Measurements from ENCODE around the gene MINK1. TPM values are rescaled to one million over a fixed set of nuclear protein-coding genes. Genes with fewer than 3 reads are reported as not detected.
"Not testable (repeated sequence)": the region's sequence is repeated elsewhere in the genome, so short reads cannot be mapped to it uniquely, and the experiment has no call there.

Gene MINK1
- total RNA-seq, 1 experiment from 2014 or later = 31.4 TPM

GRCh38 chr17:4846635-4847390 lies 13.7 kb downstream of the MINK1 start:
- DNase-seq (ENCODE audit: low spot score) = no peak

- no peak for DNase-seq (ENCODE audit: low spot score)
Observed at GRCh38 chr17:4849011-4849536, 15.9 kb downstream of the MINK1 start.

- DNase-seq (ENCODE audit: low spot score) = peak; percentile 20
Observed at GRCh38 chr17:4850246-4850645, 17.1 kb downstream of the MINK1 start.

GRCh38 chr17:4851084-4851483 lies 17.9 kb downstream of the MINK1 start:
- no peak for DNase-seq (ENCODE audit: low spot score)

GRCh38 chr17:4852567-4853207 lies 19.5 kb downstream of the MINK1 start:
- DNase-seq (ENCODE audit: low spot score) = peak; percentile 30

GRCh38 chr17:4853208-4853671 lies 20.1 kb downstream of the MINK1 start:
- DNase-seq (ENCODE audit: low spot score) = no peak

- DNase-seq (ENCODE audit: low spot score) = no peak
Observed at GRCh38 chr17:4854111-4854681, 21.1 kb downstream of the MINK1 start.

- no peak for DNase-seq (ENCODE audit: low spot score)
Observed at GRCh38 chr17:4856271-4856936, 23.3 kb downstream of the MINK1 start.

GRCh38 chr17:4856937-4857314 lies 23.8 kb downstream of the MINK1 start:
- no peak for DNase-seq (ENCODE audit: low spot score)

- DNase-seq (ENCODE audit: low spot score) = not testable (repeated sequence)
Observed at GRCh38 chr17:4857347-4857746, 24.2 kb downstream of the MINK1 start.

GRCh38 chr17:4858068-4858881 lies 25.1 kb downstream of the MINK1 start:
- no peak for DNase-seq (ENCODE audit: low spot score)

GRCh38 chr17:4858882-4859260 lies 25.7 kb downstream of the MINK1 start:
- DNase-seq (ENCODE audit: low spot score) = peak; percentile 54

- no peak for DNase-seq (ENCODE audit: low spot score)
Observed at GRCh38 chr17:4859816-4860625, 26.9 kb downstream of the MINK1 start.

GRCh38 chr17:4860651-4861050 lies 27.5 kb downstream of the MINK1 start:
- DNase-seq (ENCODE audit: low spot score) = no peak

- DNase-seq (ENCODE audit: low spot score) = no peak
Observed at GRCh38 chr17:4861052-4861451, 27.9 kb downstream of the MINK1 start.

GRCh38 chr17:4862720-4863119 lies 29.6 kb downstream of the MINK1 start:
- no peak for DNase-seq (ENCODE audit: low spot score)

- DNase-seq (ENCODE audit: low spot score) = no peak
Observed at GRCh38 chr17:4863321-4863720, 30.2 kb downstream of the MINK1 start.

- DNase-seq (ENCODE audit: low spot score) = not testable (repeated sequence)
Observed at GRCh38 chr17:4867535-4867934, 34.4 kb downstream of the MINK1 start.

GRCh38 chr17:4869058-4869998 lies 36.2 kb downstream of the MINK1 start:
- DNase-seq (ENCODE audit: low spot score) = not testable (repeated sequence)
